ENCODE measurements around the gene UTS2R. TPM values are rescaled to one million over a fixed set of nuclear protein-coding genes. Genes with fewer than 3 reads are reported as not detected.
A peak's percentile ranks its signal among the peaks of the same experiment; 100 is the strongest.

The UTS2R gene
- total RNA-seq (10 to 100 TPM in 1 of 2 donors, 1 to 10 TPM in 1; 3.8 to 28.1 TPM), polyA plus RNA-seq (ENCODE audit: insufficient read depth, low read depth, low replicate concordance) (0.32 TPM)
- long read RNA-seq, donor 1: 0 reads
- long read RNA-seq, donor 2: 0 reads

DNA sequence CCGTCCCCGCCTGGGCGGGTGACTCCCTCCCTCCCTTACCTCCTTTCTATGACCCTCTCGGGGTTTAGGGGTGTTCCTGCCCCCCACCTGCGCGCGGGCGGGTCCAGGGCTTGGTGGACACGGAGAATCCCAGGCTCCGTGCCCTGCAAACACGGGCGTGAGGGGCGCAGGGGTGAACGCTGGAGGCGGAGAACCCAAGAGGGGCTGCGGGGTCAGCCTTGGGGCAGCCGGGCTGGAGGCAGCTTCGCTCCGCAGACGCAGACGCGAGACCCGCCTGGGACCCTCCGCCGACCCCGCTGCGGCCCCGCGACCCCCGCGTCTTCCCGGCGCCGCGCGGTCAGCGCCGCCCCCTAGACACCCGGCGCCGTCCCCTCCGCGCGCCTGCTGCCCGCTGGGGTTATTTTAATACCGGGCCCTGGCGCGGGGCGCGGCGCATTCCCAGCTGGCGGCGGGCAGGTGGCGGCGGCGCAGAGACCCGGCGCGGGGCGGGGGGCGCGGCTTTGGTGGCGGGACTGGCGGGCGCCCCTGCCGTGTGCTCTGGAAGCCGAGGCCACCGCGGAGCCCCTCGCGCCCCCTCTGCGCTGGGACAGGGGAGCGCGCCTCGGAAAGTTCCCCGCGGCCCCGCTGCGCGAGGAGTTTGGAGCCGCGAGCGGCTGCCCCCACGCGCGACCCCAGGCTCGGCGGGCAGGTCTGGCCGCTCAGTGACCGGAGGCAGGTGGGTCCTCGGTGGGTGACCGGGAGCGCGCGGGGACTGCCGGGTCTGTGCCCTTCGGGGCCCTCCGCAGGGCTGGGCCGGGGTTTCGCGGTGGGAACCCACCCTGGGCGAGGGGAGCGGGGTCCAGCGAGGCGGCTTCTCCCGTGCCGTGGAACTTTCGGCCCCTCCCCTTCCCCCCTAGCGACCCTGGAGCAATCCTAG, at the start of gene UTS2R:
UTS2R (plus strand) TSS at position 433 of the 916 bp plus-strand sequence. CDS start 2,560 bp downstream, outside the sequence.
- H3K36me3 ChIP-seq (ENCODE audit: low read depth, missing control alignments): no peaks in the 10 kb centered on the region
- WGBS, 2 donors: 6 to 40% methylated on average over 1 to 74 of the region's 109 CpGs
- H3K4me3 ChIP-seq: peak within 1 kb of the TSS in 1 of 2 donors; percentile 23
- no peak for DNase-seq
- intact Hi-C loops (cut with DNase I; ENCODE audit: low total_unique reads): no loop called here
- no peak within 1 kb of the TSS for H3K27ac ChIP-seq
- no peaks in the 10 kb centered on the region for H3K27me3 ChIP-seq
- H3K4me1 ChIP-seq: no peaks in the 10 kb centered on the region
- H3K9me3 ChIP-seq: no peaks in the 10 kb centered on the region
- TF ChIP-seq POLR2A (IDR thresholded peaks at IDR 0.05): no peak
- TF ChIP-seq, protein P1, sequence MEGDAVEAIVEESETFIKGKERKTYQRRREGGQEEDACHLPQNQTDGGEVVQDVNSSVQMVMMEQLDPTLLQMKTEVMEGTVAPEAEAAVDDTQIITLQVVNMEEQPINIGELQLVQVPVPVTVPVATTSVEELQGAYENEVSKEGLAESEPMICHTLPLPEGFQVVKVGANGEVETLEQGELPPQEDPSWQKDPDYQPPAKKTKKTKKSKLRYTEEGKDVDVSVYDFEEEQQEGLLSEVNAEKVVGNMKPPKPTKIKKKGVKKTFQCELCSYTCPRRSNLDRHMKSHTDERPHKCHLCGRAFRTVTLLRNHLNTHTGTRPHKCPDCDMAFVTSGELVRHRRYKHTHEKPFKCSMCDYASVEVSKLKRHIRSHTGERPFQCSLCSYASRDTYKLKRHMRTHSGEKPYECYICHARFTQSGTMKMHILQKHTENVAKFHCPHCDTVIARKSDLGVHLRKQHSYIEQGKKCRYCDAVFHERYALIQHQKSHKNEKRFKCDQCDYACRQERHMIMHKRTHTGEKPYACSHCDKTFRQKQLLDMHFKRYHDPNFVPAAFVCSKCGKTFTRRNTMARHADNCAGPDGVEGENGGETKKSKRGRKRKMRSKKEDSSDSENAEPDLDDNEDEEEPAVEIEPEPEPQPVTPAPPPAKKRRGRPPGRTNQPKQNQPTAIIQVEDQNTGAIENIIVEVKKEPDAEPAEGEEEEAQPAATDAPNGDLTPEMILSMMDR (IDR thresholded peaks at IDR 0.05): no peak

DNA sequence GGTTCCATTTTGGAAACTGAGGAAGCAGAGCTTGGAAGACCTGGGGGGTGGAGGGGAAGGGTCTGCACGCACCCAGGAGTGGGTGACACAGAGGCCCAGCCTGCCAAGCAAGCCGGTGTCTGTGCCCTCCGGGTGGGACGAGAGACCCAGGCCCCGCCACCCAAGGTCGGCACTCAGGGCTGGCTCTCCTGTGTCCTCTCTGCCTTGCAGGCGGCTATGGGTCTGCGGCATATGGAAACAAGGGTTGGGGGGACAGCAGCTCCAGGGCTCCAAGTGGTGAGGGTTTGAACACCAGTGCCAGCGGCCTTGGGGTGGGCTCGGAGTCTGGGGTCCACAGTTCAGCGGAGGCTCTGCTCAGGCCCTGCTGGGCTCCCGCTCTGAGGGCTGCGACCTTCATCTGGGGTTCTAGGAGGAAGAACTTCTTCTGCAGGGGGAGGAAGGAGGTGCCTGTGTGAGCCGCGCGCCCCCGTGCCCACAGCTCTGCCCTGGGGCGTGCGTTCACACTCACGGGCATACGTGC, 49.6 kb upstream of the UTS2R start:
- intact Hi-C loops (cut with DNase I; ENCODE audit: low total_unique reads): no loop called here
- Histone ChIP-seq H3K27me3 (no peaks in the 10 kb centered on the region), H3K4me3 (no peak overlapping the region), H3K27ac (no peak overlapping the region), H3K4me1 (no peaks in the 10 kb centered on the region), H3K9me3 (no peaks in the 10 kb centered on the region), H3K36me3 (ENCODE audit: low read depth, missing control alignments) (no peaks in the 10 kb centered on the region)
- no peak for DNase-seq
- TF ChIP-seq, protein P1 (IDR thresholded peaks at IDR 0.05): no peak
- TF ChIP-seq POLR2A (IDR thresholded peaks at IDR 0.05): no peak
- WGBS, 2 donors: 69 to 79% methylated on average over 7 to 21 of the region's 21 CpGs

DNA sequence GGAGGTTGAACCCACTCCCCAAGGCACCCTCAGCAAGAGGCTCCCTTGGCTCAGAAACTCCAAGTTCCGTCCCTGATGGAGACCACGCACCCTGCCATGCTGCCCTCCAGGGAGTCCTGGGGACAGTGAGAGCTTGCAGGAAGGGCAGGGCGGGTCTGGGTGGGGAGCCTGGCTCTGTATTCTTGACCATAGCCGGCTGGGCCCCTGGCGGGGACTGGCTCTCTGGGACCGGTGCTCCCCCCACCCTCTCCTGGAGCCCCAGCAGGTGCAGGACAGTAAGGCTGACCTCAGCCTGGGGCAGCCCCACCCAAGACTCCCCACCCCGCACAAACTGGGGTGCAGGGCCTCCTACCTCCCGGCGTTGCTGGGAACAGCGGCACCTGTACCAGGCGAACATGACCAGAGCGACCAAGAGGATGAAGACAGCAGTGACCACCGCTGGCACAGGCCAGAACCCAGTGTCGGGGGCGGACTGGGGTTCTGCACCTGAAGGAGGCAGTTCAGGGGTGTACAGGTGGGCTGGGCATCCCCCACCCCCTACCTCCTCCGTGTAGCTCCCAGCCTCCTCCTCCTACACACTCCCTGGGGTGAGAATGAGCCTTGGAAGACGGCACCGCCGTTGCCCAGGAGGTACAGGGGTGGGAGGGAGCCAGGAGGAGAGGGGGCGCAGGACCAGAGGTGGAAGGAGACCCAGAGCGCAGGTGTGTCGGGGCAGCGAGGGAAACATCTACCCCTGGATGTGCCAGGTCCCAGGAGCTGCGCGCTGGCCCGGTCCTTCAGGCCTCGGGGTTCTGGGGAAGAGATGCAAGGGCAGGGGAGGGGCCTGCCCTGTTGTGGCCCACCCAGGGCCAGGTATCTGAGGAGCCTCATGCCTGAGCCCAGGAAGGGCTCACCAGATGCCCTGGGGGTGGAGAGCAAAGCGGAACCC, 48.8 kb upstream of the UTS2R start:
- no peak for DNase-seq
- WGBS, 2 donors: 82 to 89% methylated on average over 19 to 28 of the region's 28 CpGs
- TF ChIP-seq, protein P1 (IDR thresholded peaks at IDR 0.05): no peak
- no peak for TF ChIP-seq POLR2A (IDR thresholded peaks at IDR 0.05)
- Histone ChIP-seq H3K36me3 (ENCODE audit: low read depth, missing control alignments) (no peaks in the 10 kb centered on the region), H3K4me1 (no peaks in the 10 kb centered on the region), H3K4me3 (no peak overlapping the region), H3K9me3 (no peaks in the 10 kb centered on the region), H3K27ac (no peak overlapping the region), H3K27me3 (no peaks in the 10 kb centered on the region)
- intact Hi-C loops (cut with DNase I; ENCODE audit: low total_unique reads): no loop called here

DNA sequence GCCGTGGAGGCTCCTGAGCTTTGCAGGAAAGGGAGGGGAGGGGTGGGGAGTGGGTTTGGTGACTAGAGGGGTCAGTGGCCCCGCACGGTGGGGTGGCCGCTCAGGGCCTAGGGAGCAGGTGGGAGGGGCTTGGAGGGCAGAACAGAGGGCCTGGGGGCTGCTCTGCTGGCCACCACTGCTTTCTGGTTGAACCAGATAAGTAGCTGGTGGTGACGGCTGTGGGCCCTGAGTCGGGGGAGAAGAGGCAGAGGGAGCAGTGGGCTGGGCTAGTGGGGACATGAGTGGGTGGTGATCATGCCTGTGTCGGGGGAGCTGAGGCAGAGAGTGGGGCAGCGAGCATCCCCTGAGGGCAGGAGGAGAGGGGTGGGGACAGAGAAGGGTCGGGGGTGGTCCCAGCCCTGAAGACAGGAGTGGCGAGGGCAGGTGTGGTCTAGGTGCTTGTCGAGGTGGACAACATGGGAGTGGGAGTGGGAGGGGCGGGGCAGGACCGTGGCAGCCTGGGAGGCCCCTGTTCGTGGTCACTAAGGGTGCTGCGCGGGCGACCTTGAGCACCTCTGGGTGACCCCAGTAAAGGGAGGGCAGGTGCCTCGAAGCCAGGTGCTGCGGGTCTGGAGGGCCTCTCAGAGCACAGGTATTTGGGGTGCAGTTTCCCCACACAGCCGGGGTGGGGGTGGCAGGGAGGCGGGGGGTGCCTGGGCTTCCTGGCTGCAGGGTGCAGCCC, 47.9 kb upstream of the UTS2R start:
- TF ChIP-seq POLR2A (IDR thresholded peaks at IDR 0.05): no peak
- TF ChIP-seq, protein P1 (IDR thresholded peaks at IDR 0.05): no peak
- WGBS, 2 donors: 74 to 78% methylated on average over 14 to 20 of the region's 21 CpGs
- no peak overlapping the region for H3K27ac ChIP-seq

More for the DNA sequence above, 47.9 kb upstream of the UTS2R start:
- H3K9me3 ChIP-seq: no peaks in the 10 kb centered on the region
- no peaks in the 10 kb centered on the region for H3K4me1 ChIP-seq
- intact Hi-C loops (cut with DNase I; ENCODE audit: low total_unique reads): no loop called here
- H3K36me3 ChIP-seq (ENCODE audit: low read depth, missing control alignments): no peaks in the 10 kb centered on the region
- no peaks in the 10 kb centered on the region for H3K27me3 ChIP-seq
- no peak overlapping the region for H3K4me3 ChIP-seq
- no peak for DNase-seq
